SIG-M5 (cell line): Measurements from ENCODE around the gene SIDT1.
"Not testable (repeated sequence)": the region's sequence is repeated elsewhere in the genome, so short reads cannot be mapped to it uniquely, and the experiment has no call there.

Experiments used
- DNase-seq: peaks from one replicate; lab custom pipeline; 2025; lab: John Stamatoyannopoulos, UW

The SIDT1 gene

GRCh38 chr3:113634782-113635474 is 102.6 kb downstream of the SIDT1 start:
- no peak for DNase-seq

- DNase-seq, result not testable (repeated sequence)
Measured at GRCh38 chr3:113636034-113636433, 103.7 kb downstream of the SIDT1 start.

DNA sequence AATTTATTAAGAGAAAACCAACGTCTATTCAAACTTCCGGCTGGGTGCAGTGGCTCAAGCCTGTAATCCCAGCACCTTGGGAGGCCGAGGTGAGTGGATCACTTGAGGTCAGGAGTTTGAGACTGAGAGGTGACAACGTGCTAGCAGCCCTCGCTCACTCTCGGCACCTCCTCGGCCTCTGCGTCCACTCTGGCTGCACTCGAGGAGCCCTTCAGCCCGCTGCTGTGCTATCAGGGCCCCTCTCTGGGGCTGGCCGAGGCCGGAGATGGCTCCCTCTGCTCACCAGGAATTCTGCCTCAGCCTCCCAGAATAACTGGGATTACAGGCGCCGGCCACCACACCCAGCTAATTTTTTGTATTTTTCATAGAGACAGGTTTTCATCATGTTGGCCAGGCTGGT is 105.4 kb downstream of the SIDT1 start:
- no peak for DNase-seq

GRCh38 chr3:113638910-113639309 is 106.6 kb downstream of the SIDT1 start:
- DNase-seq, result no peak

- no peak for DNase-seq
Measured at GRCh38 chr3:113643583-113643982, 111.2 kb downstream of the SIDT1 start.

DNA sequence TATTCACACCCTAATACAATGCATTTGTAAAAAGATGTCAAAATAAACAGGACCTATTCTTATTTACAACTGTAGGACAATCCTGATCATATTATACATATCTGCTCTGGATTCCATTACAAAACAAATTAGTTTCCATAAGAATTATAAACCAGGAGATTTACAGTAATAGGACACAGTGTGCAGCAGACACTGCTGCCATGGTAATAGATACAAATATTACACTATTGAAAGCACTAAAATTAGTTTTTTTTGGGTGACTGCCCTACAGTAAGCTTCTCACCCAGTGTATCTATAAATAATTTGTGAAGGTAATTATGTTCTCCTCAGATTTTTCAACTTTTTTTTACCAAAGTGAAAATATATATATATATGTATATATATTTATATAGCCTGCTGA is 116.2 kb downstream of the SIDT1 start:
- no peak for DNase-seq

- no peak for DNase-seq
Measured at GRCh38 chr3:113649174-113649845, 117.0 kb downstream of the SIDT1 start.

GRCh38 chr3:113654310-113654709 is 122.0 kb downstream of the SIDT1 start:
- no peak for DNase-seq

- DNase-seq, result no peak
Measured at GRCh38 chr3:113654851-113655250, 122.5 kb downstream of the SIDT1 start.

GRCh38 chr3:113658107-113658506 is 125.8 kb downstream of the SIDT1 start:
- no peak for DNase-seq

DNA sequence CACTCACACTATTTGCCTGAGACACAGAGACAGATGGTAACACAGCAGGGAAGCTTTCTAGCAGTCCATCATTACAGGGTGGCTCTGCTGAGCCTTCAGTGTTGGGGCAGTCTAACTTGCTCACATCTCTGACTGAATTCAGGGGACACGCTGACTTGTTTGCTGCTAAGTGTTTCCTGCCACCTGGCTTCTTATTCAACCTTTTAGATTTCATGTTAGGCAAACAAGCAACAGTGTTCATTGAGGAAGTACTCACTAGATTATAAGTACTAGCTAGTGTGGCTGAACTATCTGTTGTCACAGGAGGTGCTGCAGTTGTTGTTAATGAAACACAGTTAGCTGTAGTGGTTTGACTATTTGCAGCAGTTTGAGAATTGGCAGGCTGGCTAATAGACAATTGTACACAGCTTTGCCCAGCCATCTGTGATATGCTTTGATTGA is 126.8 kb downstream of the SIDT1 start:
- DNase-seq, result no peak

DNA sequence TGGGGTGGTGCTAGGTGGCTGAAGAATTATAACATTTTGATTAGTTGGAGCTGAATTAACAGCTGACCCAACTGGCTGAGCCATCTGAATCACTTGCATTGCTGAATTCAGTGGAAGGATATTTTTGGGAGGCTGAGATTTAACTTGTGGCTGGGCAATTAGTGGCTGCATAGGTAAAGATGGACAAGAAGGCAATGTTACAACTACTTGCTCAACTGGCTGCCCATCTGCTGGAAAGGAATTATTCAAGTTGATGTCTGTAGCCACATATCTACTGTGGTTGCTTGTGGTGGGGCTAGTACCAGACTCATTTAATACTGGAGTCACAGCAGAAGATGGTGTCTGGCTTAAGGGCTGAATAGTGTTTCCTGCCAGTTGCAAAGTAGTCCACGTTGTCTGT is 127.6 kb downstream of the SIDT1 start:
- no peak for DNase-seq

DNA sequence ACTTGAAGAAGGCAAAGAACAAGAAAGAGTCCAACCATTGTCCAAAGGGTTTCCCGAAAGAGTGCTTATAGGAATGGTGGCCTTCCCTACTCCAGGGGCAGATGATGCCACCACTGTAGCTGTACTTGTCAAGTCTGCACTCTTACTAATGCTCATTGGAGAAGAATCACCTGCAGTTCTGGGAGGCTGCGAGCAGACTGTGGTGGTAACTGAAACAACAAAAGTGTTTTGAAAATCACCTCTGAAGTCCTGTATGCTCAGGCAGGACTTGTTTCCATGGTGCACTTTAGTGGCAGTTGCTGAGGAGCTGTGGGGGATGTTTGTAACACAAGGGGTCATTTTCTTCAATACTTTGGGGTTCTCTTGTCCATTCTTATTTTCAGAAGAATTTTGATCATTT is 128.1 kb downstream of the SIDT1 start:
- DNase-seq, result no peak

GRCh38 chr3:113660896-113661295 is 128.5 kb downstream of the SIDT1 start:
- DNase-seq, result no peak

GRCh38 chr3:113662824-113663223 is 130.5 kb downstream of the SIDT1 start:
- DNase-seq, result no peak

DNA sequence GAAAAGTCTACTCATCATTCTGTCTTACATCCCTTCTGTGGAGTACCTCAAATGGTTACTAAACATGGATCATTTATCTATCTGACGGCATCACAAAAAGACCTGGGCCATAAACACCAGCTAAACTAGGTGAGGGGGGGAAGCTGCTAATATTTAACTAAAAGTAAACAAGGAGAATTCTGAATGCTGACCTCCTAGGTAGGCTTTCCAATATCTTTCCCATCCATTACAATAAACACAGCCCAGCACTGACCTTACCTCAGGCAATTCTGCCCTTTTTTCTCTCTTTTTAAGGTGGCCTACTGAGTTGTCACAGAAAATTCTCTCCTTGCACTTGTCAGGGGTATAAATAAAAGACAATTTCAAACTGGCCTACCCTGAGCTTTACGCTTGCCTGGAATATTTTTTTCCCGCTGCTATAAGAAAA is 131.0 kb downstream of the SIDT1 start:
- no peak for DNase-seq

- no peak for DNase-seq
Measured at GRCh38 chr3:113663761-113664160, 131.4 kb downstream of the SIDT1 start.

DNA sequence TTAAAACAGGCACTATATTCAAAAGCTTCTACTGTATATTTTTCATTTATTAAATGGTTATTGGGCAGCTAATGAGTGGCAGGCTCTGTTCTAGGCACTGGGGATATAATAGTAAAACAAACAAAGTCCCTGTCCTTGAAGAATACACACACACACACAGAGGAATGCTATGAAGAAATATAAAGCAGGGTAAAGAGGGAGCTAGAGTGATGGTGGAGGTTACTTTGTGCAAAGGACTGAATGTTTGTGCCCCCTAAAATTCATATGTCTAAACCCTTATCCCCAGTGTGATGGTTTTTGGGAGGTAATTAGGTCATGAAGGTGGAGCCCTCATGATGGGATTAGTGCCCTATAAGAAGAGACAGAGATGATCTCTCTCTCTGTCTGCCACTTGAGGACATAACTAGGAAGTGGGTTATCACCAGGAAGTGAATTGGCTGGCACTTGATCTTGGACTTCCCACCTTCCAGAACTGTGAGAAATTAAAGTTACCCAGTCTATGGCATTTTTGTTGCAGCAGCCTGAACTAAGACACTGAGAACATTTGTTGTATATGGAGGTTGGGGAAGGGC is 132.3 kb downstream of the SIDT1 start:
- DNase-seq, result no peak

DNA sequence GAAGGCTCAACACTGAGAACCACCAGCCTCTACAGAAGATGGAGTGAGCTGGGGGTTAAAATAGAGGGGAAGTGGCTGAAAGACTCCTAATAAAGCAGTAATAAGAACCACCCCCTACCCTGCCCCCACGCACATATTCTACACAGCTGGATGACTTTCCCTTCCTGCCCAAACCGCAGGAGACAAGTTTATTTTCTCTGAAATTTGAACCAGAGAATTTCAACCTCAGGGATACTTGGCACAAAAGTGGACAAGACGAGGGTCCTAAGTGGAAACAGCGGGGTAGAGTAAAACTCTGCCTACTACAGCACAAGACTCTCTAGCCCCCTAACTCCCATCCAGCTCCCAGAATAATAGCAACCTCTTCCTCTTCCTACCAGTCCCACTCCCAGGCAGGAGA is 135.7 kb downstream of the SIDT1 start:
- no peak for DNase-seq

- no peak for DNase-seq
Measured at GRCh38 chr3:113673593-113673992, 141.2 kb downstream of the SIDT1 start.

DNA sequence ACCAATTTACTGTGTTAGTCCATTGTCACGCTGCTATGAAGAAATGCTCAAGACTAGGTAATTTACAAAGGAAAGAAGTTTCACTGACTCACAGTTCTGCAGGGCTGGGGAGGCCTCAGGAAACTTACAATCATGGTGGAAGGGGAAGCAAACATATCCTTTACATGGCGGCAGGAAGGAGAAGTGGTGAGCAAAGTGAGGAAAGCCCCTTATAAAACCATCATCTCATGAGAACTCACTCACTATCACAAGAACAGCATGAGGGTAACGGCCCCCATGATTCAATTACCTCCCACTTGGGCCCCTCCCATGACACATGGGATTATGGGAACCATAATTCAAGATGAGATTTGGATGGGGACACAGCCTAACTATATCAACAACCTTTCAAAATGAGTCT is 143.9 kb downstream of the SIDT1 start:
- no peak for DNase-seq

GRCh38 chr3:113677737-113678136 is 145.4 kb downstream of the SIDT1 start:
- DNase-seq, result no peak

- DNase-seq, result no peak
Measured at GRCh38 chr3:113678773-113679172, 146.4 kb downstream of the SIDT1 start.
